Naive thymus-derived CD4-positive, alpha-beta T cell (primary cell): ENCODE data around the gene TKFC. TPM values are rescaled to one million over a fixed set of nuclear protein-coding genes. Genes with fewer than 3 reads are reported as not detected.
A peak's percentile ranks its signal among the peaks of the same experiment; 100 is the strongest.

ENCODE experiments used
- ATAC-seq: fragments of 150-1000 bp; cut with Tn5 transposase; 2 replicates; pipeline ENCODE4 v1.10.0; 2021; ENCODE audit warnings: mild to moderate bottlenecking, moderate library complexity
- CTCF ChIA-PET: fragments of 350-600 bp; sonication (Branson Sonifier 250); formaldehyde crosslinking; loops from one replicate; lab custom pipeline; 2021; ENCODE audit warnings: antibody characterized with exemption; lab: Charles Lee
- POLR2A ChIA-PET: fragments of 350-600 bp; sonication (Branson Sonifier 250); formaldehyde crosslinking; loops from one replicate; lab custom pipeline; 2021; ENCODE audit warnings: antibody characterized with exemption, inconsistent platforms; lab: Charles Lee
- DNase-seq, 9 donors: peaks; one replicate each; pipeline versions ENCODE4 v3.0.0 to v3.0.0-alpha.2; 2020 to 2022; ENCODE audit warnings: mixed read lengths in 1 of 9
- H3K27ac ChIP-seq: one replicate; pipeline ENCODE4 v1.7.0; 2013; ENCODE audit warnings: mild to moderate bottlenecking, low read depth, low read length, moderate library complexity
- H3K27me3 ChIP-seq, 2 donors: one replicate each; pipeline ENCODE4 v1.7.0; 2013; ENCODE audit warnings: low read length in 2 of 2, mild to moderate bottlenecking in 2 of 2, moderate library complexity in 2 of 2; ENCODE audit not compliant: control insufficient read depth in 2 of 2, insufficient read depth in 2 of 2
- H3K36me3 ChIP-seq, 3 experiments: 1 replicate in 2 of 3; 2 replicates in 1 of 3; pipeline ENCODE4 v1.7.0; 2013; ENCODE audit warnings: low read length in 3 of 3, mild to moderate bottlenecking in 3 of 3, moderate library complexity in 1 of 3; ENCODE audit not compliant: insufficient read depth in 3 of 3, control insufficient read depth in 2 of 3
- H3K4me1 ChIP-seq, 2 donors: one replicate each; pipeline ENCODE4 v1.7.0; 2013; ENCODE audit warnings: low read length in 2 of 2, mild to moderate bottlenecking in 2 of 2, moderate library complexity in 1 of 2; ENCODE audit not compliant: control insufficient read depth in 2 of 2, insufficient read depth in 2 of 2
- H3K4me3 ChIP-seq: 2 replicates; pipeline ENCODE4 v1.7.0; 2013; ENCODE audit warnings: mild to moderate bottlenecking, low read length
- H3K9me3 ChIP-seq, 3 experiments: 1 replicate in 2 of 3; 2 replicates in 1 of 3; pipeline ENCODE4 v1.7.0; 2013; ENCODE audit warnings: low read length in 3 of 3; ENCODE audit not compliant: control insufficient read depth in 2 of 3
- H3K27ac Mint-ChIP-seq, 9 donors: one replicate each; pipeline ENCODE4 v1.8.0; 2020 to 2022; ENCODE audit warnings: mixed read lengths in 9 of 9, mild to moderate bottlenecking in 8 of 9, moderate library complexity in 5 of 9, inconsistent platforms in 2 of 9
- H3K27me3 Mint-ChIP-seq, 5 donors: one replicate each; pipeline ENCODE4 v1.8.0; 2021 to 2022; ENCODE audit warnings: mixed read lengths in 5 of 5, mild to moderate bottlenecking in 1 of 5
- H3K36me3 Mint-ChIP-seq, 5 donors: one replicate each; pipeline ENCODE4 v1.8.0; 2020 to 2022; ENCODE audit warnings: mixed read lengths in 5 of 5, mild to moderate bottlenecking in 3 of 5, inconsistent platforms in 1 of 5
- H3K4me1 Mint-ChIP-seq, 7 donors: one replicate each; pipeline ENCODE4 v1.8.0; 2020 to 2022; ENCODE audit warnings: mixed read lengths in 7 of 7, mild to moderate bottlenecking in 3 of 7, inconsistent platforms in 1 of 7
- H3K4me3 Mint-ChIP-seq, 10 donors: one replicate each; pipeline ENCODE4 v1.8.0; 2020 to 2022; ENCODE audit warnings: mild to moderate bottlenecking in 10 of 10, mixed read lengths in 10 of 10, moderate library complexity in 6 of 10, inconsistent platforms in 2 of 10
- H3K9me3 Mint-ChIP-seq, 11 donors: one replicate each; pipeline ENCODE4 v1.8.0; 2020 to 2022; ENCODE audit warnings: mixed read lengths in 11 of 11, mild to moderate bottlenecking in 4 of 11, inconsistent platforms in 1 of 11, moderate library complexity in 1 of 11
- intact Hi-C, 2 donors: fragments of 100-400 bp; cut with micrococcal nuclease; formaldehyde crosslinking; loops; one replicate each; pipeline ENCODE4 v1.15.1; 2023
- polyA plus RNA-seq, 2 donors: library from polyadenylated mRNA; unstranded; fragments of 300-500 nt; fragmentation: Illumina TruSeq; gene quantifications; one replicate each; pipeline ENCODE4 v1.2.3, GENCODE V29; 2021
- total RNA-seq, 6 experiments: library from RNA in 5 of 6; stranded (reverse) in 5 of 6; gene quantifications; 1 replicate in 5 of 6; 2 replicates in 1 of 6; pipeline ENCODE4 v1.2.3 and lab custom pipeline; 2021 to 2026

Gene TKFC
- total and polyA plus RNA-seq, 7 experiments from 2014 or later: 24.6 to 59.9 (median 37.5) TPM

DNA sequence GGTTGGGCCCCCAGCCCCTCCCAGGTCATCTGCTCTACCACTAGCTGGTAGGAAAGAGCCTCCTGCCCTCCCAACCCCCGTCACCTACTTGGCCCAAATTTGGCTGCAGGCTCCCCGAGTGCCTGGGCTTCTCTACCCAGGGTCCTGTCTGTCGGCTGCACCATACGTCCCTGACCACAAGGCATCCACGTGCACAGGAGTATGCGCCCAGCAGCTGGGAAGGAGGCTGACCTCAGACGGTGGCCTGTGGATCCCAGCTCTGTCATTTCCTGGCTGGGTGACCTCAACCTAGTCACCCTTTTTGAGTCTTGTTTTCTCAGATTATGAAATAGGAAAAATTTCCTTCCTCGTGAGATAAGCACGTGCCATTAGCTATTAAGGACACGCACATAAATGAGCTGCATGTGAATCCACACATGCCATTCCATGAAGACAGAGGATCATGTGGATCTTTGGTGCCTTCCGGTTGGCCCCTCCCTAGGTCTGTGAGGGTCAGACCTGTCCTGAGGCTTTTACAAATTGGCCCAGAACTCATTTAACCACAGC is 15.0 kb downstream of the TKFC start:
- H3K9me3 ChIP-seq: no peaks in the 10 kb centered on the region
- no peaks in the 10 kb centered on the region for H3K27me3 Mint-ChIP-seq
- DNase-seq: no peak
- peaks cover 6 to 32% (median 13%) of the 10 kb centered on the region in 5 donors for H3K36me3 Mint-ChIP-seq
- no peaks in the 10 kb centered on the region for H3K4me1 ChIP-seq
- peak overlapping the region in 1 of 9 donors; percentile 14 for H3K27ac Mint-ChIP-seq
- peak; percentile 90 for ATAC-seq
- H3K4me3 Mint-ChIP-seq: no peak overlapping the region
- H3K4me3 ChIP-seq: no peak overlapping the region
- H3K36me3 ChIP-seq: peaks cover 7 to 68% (median 14%) of the 10 kb centered on the region in 3 experiments
- ChIA-PET POLR2A (interaction anchor here (1.1 to 1.5 kb wide), 2 partner anchors 12 to 14 kb away, joined by 3 to 4 read pairs; partner anchors contain the start of genes CYB561A3 and TMEM138), CTCF (no interaction called here)
- H3K27me3 ChIP-seq: no peaks in the 10 kb centered on the region
- intact Hi-C loops: no loop called here
- no peaks in the 10 kb centered on the region for H3K9me3 Mint-ChIP-seq
- H3K27ac ChIP-seq: no peak overlapping the region
- peaks cover 0 to 5% (median 3%) of the 10 kb centered on the region in 7 donors for H3K4me1 Mint-ChIP-seq

DNA sequence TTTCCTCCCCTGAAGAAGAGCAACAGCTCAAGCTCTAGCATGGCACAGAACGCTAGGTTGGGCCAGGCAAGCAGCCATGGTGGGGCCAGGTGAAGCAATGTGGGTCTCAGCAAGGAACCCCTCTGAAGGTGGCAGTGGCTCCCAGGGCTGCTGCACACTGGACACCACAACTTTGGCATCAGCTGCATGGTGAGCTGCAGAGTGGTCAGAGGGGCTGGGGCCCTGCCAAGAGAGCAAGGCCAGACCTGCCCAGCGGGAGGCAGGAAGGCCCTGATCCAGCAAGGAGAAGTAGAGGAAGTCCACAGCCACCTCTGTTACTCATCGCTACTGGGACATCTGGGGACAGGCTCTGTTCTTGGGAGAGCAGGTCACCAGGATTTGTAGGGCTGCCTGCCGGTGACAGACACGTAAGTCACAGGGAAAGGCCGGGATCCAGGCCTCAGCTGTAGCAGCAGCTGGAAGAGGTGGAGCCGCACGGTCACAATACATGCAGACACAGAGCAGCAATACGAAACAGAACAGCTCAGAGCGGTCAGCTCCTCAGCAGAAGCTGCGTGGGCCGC is 16.2 kb downstream of the TKFC start:
- no peak overlapping the region for H3K4me3 Mint-ChIP-seq
- H3K27me3 ChIP-seq: no peaks in the 10 kb centered on the region
- H3K36me3 Mint-ChIP-seq: peaks cover 6 to 40% (median 16%) of the 10 kb centered on the region in 5 donors
- intact Hi-C loops: no loop called here
- DNase-seq: no peak
- H3K9me3 ChIP-seq: no peaks in the 10 kb centered on the region
- H3K27me3 Mint-ChIP-seq: no peaks in the 10 kb centered on the region
- no peak for ATAC-seq
- no peaks in the 10 kb centered on the region for H3K4me1 ChIP-seq
- CTCF ChIA-PET: no interaction called here
- H3K4me1 Mint-ChIP-seq: peaks cover 0 to 10% (median 5%) of the 10 kb centered on the region in 7 donors
- POLR2A ChIA-PET: interaction anchor here (1.2 to 1.5 kb wide), 2 partner anchors 13 to 44 kb away, joined by 4 to 5 read pairs; no protein-coding TSS in a partner anchor
- no peaks in the 10 kb centered on the region for H3K9me3 Mint-ChIP-seq
- H3K36me3 ChIP-seq: peaks cover 14 to 73% (median 20%) of the 10 kb centered on the region in 3 experiments
- no peak overlapping the region for H3K27ac Mint-ChIP-seq
- H3K4me3 ChIP-seq: no peak overlapping the region
- no peak overlapping the region for H3K27ac ChIP-seq

- no peaks in the 10 kb centered on the region for H3K27me3 Mint-ChIP-seq
- no peaks in the 10 kb centered on the region for H3K9me3 Mint-ChIP-seq
- H3K4me3 ChIP-seq: no peak overlapping the region
- H3K27ac Mint-ChIP-seq: peak overlapping the region in 2 of 9 donors; percentile 48 to 86
- intact Hi-C loops: no loop called here
- no peaks in the 10 kb centered on the region for H3K4me1 ChIP-seq
- POLR2A ChIA-PET: interaction anchor here (1.0 to 1.2 kb wide), 2 partner anchors 12 to 43 kb away, joined by 4 to 5 read pairs; partner anchors contain the start of genes CYB561A3 and TMEM138
- CTCF ChIA-PET: no interaction called here
- H3K36me3 Mint-ChIP-seq: peaks cover 6 to 40% (median 16%) of the 10 kb centered on the region in 5 donors
- DNase-seq (no peak), ATAC-seq (no peak)
- H3K4me3 Mint-ChIP-seq: no peak overlapping the region
- H3K27me3 ChIP-seq: no peaks in the 10 kb centered on the region
- peaks cover 14 to 70% (median 20%) of the 10 kb centered on the region in 3 experiments for H3K36me3 ChIP-seq
- no peaks in the 10 kb centered on the region for H3K9me3 ChIP-seq
- H3K4me1 Mint-ChIP-seq: peaks cover 0 to 10% (median 5%) of the 10 kb centered on the region in 7 donors
- H3K27ac ChIP-seq: no peak overlapping the region
These were observed 16.9 kb downstream of the TKFC start for GRCh38 chr11:61349916-61350315.

- Histone ChIP-seq H3K4me3 (no peak overlapping the region), H3K27me3 (no peaks in the 10 kb centered on the region), H3K4me1 (no peaks in the 10 kb centered on the region), H3K9me3 (no peaks in the 10 kb centered on the region), H3K27ac (no peak overlapping the region), H3K36me3 (peaks cover 14 to 66% (median 20%) of the 10 kb centered on the region in 3 experiments)
- intact Hi-C loops: no loop called here
- Mint-ChIP-seq H3K27me3 (no peaks in the 10 kb centered on the region), H3K27ac (no peak overlapping the region), H3K4me3 (no peak overlapping the region), H3K9me3 (no peaks in the 10 kb centered on the region), H3K4me1 (peaks cover 2 to 10% (median 5%) of the 10 kb centered on the region in 7 donors), H3K36me3 (peaks cover 6 to 43% (median 16%) of the 10 kb centered on the region in 5 donors)
- POLR2A ChIA-PET: interaction anchor here (1.0 to 1.2 kb wide), 2 partner anchors 11 to 43 kb away, joined by 4 to 5 read pairs; partner anchors contain the start of genes CYB561A3 and TMEM138
- ATAC-seq: no peak
- CTCF ChIA-PET: no interaction called here
- DNase-seq: no peak
These were observed 17.3 kb downstream of the TKFC start for GRCh38 chr11:61350336-61350735.

DNA sequence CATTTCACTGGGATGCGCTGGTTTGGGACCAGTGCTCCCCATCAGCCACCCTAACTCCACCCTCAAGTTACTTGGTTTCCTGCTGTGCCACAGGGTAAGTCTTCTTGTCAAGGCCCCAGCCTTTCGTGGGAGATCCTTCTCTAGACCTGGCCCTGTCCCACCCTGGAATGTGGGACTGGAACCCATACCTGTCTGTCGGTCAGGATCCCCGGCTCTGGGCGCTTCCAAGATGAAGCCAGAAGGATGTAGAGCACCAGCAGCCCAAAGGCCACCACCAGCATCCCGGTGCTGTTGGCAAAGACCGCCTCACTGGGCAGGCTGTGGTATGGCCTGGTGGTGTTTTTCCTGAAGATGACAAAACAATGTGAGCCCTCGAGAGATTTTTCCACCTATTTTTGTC is 17.8 kb downstream of the TKFC start:
- H3K4me1 Mint-ChIP-seq: peaks cover 2 to 10% (median 5%) of the 10 kb centered on the region in 7 donors
- H3K9me3 Mint-ChIP-seq: no peaks in the 10 kb centered on the region
- ATAC-seq (no peak), DNase-seq (no peak)
- ChIA-PET POLR2A (interaction anchor here (1.0 kb wide), 1 partner anchor 11 kb away, joined by 4 read pairs; the partner anchor contains the start of genes CYB561A3 and TMEM138), CTCF (no interaction called here)
- H3K9me3 ChIP-seq: no peaks in the 10 kb centered on the region
- no peaks in the 10 kb centered on the region for H3K4me1 ChIP-seq
- H3K27ac ChIP-seq: no peak overlapping the region
- H3K27me3 Mint-ChIP-seq: no peaks in the 10 kb centered on the region
- intact Hi-C loops: no loop called here
- peaks cover 6 to 43% (median 16%) of the 10 kb centered on the region in 5 donors for H3K36me3 Mint-ChIP-seq
- no peak overlapping the region for H3K4me3 ChIP-seq
- H3K27ac Mint-ChIP-seq: no peak overlapping the region
- H3K4me3 Mint-ChIP-seq: no peak overlapping the region
- peaks cover 14 to 62% (median 20%) of the 10 kb centered on the region in 3 experiments for H3K36me3 ChIP-seq
- no peaks in the 10 kb centered on the region for H3K27me3 ChIP-seq

DNA sequence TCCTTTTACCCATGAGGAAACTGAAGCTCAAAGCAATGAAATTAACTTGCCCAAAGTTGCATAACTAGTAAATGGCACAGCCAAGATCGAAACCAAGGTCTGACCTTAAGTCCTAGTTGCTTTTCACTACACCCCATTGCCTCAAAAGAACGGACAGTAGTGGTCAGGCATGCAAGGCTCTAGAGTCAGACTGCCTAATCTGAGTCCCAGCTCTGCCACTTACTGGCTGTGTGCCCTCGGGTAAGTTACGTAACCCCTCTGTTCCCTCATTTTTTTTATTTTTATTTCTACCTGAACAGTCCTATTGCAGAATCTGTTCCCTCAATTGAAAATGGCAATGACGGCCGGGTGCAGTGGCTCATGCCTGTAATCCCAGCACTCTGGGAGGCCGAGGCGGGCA is 19.0 kb downstream of the TKFC start:
- Mint-ChIP-seq H3K4me1 (peaks cover 0 to 10% (median 8%) of the 10 kb centered on the region in 7 donors), H3K27me3 (no peaks in the 10 kb centered on the region), H3K36me3 (peaks cover 10 to 46% (median 16%) of the 10 kb centered on the region in 5 donors), H3K27ac (no peak overlapping the region), H3K9me3 (no peaks in the 10 kb centered on the region), H3K4me3 (no peak overlapping the region)
- H3K27ac ChIP-seq: no peak overlapping the region
- DNase-seq (no peak), ATAC-seq (no peak)
- POLR2A ChIA-PET: interaction anchor here (0.7 kb wide), 1 partner anchor 40 kb away, joined by 3 read pairs; no protein-coding TSS in a partner anchor
- H3K4me1 ChIP-seq: no peaks in the 10 kb centered on the region
- H3K4me3 ChIP-seq: no peak overlapping the region
- H3K9me3 ChIP-seq: no peaks in the 10 kb centered on the region
- CTCF ChIA-PET: no interaction called here
- H3K27me3 ChIP-seq: no peaks in the 10 kb centered on the region
- H3K36me3 ChIP-seq: peaks cover 14 to 61% (median 20%) of the 10 kb centered on the region in 3 experiments
- intact Hi-C loops: no loop called here
